Measurements from ENCODE around the gene STAT6. TPM values are rescaled to one million over a fixed set of nuclear protein-coding genes. Genes with fewer than 3 reads are reported as not detected.
A peak's percentile ranks its signal among the peaks of the same experiment; 100 is the strongest.

STAT6 gene, protein sequence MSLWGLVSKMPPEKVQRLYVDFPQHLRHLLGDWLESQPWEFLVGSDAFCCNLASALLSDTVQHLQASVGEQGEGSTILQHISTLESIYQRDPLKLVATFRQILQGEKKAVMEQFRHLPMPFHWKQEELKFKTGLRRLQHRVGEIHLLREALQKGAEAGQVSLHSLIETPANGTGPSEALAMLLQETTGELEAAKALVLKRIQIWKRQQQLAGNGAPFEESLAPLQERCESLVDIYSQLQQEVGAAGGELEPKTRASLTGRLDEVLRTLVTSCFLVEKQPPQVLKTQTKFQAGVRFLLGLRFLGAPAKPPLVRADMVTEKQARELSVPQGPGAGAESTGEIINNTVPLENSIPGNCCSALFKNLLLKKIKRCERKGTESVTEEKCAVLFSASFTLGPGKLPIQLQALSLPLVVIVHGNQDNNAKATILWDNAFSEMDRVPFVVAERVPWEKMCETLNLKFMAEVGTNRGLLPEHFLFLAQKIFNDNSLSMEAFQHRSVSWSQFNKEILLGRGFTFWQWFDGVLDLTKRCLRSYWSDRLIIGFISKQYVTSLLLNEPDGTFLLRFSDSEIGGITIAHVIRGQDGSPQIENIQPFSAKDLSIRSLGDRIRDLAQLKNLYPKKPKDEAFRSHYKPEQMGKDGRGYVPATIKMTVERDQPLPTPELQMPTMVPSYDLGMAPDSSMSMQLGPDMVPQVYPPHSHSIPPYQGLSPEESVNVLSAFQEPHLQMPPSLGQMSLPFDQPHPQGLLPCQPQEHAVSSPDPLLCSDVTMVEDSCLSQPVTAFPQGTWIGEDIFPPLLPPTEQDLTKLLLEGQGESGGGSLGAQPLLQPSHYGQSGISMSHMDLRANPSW
- polyA plus RNA-seq (ENCODE audit: insufficient read length in 4 of 4): 100 to 1,000 TPM in 1 of 4 donors, 10 to 100 TPM in 3; 88.9 to 114 (median 98.0) TPM

DNA sequence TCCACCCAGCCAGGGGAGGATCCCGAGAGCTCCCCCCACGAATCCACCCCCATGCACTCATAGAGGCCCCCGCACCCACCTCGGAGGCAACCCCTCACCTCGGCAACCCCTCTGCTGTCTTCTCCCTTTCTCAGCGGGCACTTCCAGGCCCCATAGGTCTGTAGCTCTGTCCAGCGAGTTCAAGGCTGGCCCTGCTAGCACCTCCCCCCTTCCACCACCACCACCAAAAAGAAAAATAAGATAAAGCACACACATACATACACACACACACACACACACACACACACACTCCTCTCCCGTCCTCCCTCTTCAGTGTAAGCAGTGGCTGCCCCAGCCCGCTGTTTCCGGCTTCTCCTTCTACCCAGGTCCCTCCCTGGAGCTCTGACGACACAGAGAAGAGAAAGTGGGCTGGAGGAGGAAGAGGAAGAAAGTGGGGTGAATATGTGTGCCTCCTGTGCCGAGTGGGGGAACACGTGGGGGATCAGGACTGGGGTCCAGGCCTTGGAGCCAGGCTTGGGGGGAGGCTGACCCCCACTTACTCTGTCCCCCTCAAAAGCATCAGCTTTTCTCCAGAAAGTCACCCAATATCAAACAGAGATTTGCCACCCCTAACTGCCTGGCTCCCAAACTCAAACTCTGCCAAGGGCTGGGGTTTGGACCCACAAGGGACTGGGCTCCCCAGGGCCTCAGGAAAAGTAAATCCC, at the start of gene STAT6:
Gene STAT6 (minus strand): TSS at position 332 of the 704 bp plus-strand sequence. CDS start 3,084 bp downstream, outside the sequence.
- peak in 2 of 4 donors; percentile 56 to 74 for DNase-seq (ENCODE audit: low read depth in 4 of 4, low spot score in 3 of 4)

DNA sequence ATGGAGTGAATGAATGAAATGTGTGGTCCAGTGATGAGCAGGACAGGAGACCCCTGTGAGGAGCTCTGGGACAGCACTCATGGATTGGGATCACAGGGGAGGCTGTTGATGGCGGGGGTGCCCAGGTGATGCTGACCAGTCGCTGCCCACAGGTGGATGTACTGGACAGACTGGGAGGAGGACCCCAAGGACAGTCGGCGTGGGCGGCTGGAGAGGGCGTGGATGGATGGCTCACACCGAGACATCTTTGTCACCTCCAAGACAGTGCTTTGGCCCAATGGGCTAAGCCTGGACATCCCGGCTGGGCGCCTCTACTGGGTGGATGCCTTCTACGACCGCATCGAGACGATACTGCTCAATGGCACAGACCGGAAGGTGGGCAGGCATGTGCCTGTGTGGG, 49.6 kb upstream of the STAT6 start:
- DNase-seq (ENCODE audit: low read depth in 4 of 4, low spot score in 3 of 4): no peak

DNA sequence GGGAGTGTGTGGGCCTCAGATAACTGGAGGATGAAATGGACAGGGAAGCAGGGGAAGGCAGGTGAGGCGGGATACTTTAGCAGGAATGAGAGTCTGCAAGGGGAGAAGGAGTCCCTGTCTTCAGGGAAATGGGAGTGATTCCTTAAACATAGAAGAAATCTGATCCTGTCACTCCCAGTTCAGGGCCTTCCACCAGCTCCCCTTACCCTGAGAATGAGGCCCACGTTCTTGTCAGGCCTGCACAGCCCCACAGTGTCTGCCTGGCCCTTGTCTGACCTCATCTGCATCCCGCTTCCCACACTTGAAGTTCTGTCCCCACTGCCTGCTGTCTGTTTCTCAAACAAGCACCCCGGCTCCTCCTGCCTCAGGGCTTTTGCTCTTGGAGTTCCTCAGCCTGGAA, 48.9 kb upstream of the STAT6 start:
- DNase-seq (ENCODE audit: low read depth in 4 of 4, low spot score in 3 of 4): no peak

DNA sequence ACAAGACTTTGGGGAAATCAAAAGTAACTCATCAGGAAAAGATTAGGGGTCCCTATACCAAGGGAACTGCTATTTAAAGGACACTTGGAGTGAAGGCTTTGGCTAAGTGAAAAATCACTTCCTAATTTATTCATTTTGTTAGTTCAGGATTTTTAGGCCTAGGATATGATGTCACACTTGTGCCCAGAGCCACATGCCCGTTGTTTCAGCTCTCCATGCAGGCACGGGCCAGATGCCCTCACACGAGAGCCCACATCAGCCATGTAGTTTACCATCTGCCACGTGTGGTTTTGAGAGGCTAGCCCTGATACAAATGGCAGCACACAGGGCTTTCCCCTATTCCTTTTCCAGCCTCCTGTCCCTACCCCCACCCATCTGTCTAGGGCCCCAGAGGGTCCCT, 48.1 kb upstream of the STAT6 start:
- no peak for DNase-seq (ENCODE audit: low read depth in 4 of 4, low spot score in 3 of 4)

DNA sequence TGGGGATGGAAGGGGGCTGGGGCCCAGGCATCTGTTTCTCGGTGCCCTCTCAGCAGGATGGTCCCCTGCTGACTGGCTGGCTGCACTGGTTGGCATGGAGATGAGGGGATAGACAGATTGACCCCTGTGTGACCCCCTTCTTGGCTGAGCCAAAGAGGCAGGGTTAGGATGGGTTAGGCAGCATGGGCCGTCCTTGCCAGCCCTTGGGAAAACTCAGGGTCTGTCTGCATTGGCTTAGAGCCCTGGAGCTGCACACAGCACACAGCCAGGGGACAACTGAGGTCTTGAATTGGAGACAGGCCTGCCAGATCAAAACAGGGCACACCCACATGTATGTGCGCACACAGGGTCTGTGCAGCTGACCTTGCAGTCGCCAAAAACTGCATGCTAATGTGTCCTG, 47.5 kb upstream of the STAT6 start:
- no peak for DNase-seq (ENCODE audit: low read depth in 4 of 4, low spot score in 3 of 4)

DNA sequence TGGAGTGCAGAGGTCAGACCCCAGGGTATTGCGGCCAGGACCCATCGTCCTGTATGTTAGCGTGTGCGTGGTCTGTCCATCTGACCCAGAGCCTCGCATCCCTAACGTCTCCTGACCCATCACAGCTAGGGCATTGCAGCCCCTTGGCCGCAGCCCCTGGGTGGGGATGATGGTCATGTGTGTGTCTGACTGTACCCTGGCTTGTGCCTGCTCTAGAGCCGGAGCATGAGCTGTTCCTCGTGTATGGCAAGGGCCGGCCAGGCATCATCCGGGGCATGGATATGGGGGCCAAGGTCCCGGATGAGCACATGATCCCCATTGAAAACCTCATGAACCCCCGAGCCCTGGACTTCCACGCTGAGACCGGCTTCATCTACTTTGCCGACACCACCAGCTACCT, 47.0 kb upstream of the STAT6 start:
- DNase-seq (ENCODE audit: low read depth in 4 of 4, low spot score in 3 of 4): no peak

DNA sequence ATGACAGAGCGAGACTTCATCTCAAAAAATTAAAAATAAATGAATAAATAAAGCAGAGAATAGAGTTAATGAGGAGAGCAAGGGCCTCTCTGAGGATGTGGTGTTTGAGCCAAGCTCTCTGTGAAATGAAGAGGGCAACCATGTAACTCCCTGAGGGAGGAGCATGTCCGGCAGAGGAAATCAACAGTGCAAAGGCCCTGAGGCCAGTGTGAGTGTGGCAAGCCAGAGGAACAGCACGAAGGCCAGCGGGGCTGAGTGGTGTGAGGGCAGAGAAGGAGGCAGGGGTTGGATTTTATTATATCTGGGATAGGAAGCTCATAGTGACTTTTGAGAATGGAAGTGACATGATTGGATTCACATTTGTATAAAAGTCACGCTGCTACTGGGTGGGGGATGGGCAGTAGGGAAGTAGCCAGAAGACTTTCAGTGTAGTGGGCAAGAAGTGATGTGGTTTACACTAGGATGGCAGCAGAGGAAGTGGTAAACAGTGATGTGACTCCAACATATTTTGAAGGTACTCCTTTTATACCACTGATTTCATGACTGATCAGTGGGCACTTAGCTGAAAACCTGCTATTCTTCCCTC, 46.5 kb upstream of the STAT6 start:
- no peak for DNase-seq (ENCODE audit: low read depth in 4 of 4, low spot score in 3 of 4)

DNA sequence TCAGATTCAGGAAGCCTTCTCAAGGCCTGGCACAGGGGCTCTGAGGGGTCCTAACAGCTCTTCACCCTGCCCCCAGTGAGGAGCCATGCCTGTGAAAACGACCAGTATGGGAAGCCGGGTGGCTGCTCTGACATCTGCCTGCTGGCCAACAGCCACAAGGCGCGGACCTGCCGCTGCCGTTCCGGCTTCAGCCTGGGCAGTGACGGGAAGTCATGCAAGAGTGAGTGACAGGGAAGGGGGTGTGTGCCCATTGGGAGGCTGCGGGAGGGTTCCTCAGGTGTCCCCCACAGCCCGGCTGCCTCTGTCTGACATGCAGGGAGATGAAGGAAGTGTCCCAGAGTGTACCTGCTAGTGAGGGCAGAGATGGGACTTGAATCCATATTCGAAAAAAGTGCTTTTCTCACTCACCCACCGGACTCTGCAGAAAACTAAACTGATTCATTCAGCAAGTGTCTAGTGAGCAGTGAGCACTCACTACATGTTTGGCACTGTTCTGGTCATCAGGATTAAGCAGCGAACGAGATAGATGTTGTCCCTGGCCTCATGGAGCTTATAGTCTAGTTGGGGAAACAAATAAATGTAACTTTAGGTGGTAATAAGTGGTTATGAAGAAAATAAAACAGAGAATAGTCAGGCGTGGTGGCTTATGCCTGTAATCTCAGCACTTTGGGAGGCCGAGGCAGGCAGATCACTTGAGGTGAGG, 45.7 kb upstream of the STAT6 start:
- no peak for DNase-seq (ENCODE audit: low read depth in 4 of 4, low spot score in 3 of 4)

DNA sequence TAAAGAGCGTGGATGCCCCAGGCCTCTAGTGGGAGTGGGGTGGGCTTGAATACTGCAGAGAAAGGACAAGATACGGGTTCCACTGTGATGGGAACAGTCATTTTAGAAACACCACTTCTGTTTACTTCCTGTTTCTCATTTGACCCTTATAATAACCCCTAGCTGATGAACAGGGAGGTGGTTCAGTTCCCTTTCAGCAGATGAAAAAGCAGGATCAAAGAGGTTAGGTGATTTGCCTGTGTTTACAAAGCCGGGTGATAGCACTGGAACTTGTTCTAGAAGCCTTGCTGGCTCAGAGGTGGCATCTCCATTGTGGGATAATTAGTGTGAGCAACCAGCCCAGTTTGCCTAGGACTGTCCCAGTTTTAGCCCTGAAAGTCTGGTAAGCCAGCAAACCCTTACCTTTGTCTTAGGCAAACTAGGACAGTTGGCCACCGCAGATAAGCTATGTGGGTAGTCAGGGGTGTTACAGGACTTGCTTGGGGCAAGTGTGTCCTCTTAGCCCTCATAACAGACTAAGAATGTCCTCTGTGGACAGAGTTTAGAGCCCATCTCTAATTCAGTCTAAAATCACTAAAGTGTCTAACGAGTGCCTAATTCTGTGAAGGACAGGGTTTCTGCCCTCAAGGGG, 43.8 kb upstream of the STAT6 start:
- DNase-seq (ENCODE audit: low read depth in 4 of 4, low spot score in 3 of 4): no peak

DNA sequence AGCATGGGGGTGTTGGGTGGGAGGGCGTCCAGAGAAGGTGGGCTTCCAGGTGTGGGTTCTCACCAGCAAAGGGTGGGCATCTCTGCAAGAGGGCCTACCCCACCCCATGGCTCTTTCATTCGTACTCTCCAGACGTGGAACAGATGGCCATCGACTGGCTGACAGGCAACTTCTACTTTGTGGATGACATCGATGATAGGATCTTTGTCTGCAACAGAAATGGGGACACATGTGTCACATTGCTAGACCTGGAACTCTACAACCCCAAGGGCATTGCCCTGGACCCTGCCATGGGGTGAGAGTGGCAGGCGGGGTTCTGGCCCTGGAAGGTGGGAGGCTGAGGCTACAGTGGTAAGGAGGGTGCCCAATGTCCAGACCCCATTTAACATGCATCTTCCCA, 42.9 kb upstream of the STAT6 start:
- no peak for DNase-seq (ENCODE audit: low read depth in 4 of 4, low spot score in 3 of 4)

DNA sequence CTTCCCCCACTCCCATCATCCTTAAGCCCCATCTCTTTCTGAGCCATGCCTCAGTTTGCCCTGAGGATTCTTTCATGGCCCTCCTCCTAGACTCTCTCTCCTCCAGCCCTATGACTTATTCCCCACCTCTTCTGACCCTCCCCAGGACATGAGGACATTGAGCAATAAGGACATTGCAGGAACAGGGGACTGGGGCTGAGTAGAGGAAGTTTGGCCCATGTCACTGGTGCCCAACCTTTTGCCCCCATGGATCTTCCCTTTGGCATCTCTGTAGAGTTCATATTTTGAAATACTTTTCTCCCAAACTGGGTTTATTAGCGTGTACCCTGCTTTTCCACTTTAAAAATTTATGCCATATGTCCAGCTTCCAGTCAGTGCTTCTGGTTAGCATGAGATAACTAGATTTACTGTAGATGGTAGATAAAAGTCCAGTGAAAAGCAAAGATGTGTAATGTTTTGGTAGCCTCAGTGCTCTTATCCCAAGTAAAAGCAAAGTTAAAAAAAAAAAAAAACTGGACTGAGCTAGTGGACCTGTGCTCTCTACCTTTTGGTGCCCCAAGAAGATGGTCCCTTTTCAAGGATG, 42.3 kb upstream of the STAT6 start:
- no peak for DNase-seq (ENCODE audit: low read depth in 4 of 4, low spot score in 3 of 4)

DNA sequence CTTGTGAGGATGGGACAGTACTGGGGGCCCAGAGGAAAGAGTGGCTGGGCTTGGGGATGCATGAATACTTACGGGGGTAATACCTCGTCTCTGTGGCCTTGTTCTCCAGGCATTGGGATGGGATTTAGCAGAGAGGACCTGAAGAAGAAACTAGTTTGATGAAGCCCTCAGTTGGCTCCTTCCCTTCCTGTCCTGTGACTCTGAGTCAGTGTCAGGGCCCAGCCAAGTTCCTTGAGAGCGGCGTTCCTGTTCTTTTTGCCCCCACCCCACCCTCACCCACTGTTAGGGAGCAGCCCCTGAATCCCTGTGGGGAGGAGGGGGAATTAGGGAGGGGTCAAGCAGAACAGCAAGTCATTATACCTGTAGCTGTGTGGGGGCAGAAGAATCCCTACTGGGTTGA, 41.5 kb upstream of the STAT6 start:
- DNase-seq (ENCODE audit: low read depth in 4 of 4, low spot score in 3 of 4): no peak

DNA sequence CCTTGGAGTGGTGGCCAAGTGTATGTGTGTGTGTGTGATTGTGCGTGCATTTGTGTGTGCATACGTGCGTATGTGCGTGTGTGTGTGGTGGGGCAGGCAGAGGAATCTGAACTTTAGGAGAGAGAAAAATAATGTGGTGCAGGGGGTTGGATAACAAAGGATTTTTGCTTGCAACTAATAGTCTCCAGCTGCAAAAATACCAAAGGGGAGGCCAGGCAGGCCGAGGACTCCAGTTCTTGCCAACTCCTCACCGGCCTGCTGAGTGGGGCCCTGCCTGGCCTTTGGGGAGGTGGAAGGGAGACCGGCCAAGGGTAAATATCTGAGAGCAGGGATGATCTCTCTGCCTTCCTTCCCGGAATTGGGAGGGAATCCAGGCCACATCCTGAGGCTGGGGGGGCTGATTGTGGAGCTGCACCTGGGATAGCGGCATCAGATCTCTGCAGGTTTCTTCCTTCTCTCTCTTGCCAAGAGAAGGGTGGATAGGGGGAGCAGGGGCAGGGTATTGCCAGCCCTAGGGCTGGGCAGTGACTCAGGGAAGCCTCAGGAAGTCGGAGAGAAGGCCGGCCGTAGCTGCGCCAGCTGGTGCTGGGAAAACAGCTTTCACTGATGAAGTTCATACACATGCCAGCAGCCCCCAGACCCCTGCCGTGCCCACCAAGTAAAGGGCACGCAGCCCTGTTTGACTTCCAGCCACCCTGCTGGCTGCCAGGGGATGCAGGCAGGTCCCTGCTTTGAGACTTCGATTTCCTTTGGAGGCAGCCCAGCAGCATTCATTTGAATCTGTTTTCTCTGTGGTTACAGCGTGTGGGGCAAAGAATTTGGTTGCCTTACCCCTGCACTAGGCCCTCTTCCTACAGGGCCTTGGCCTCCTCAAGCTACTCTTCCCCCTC, 40.8 kb upstream of the STAT6 start:
- no peak for DNase-seq (ENCODE audit: low read depth in 4 of 4, low spot score in 3 of 4)

DNA sequence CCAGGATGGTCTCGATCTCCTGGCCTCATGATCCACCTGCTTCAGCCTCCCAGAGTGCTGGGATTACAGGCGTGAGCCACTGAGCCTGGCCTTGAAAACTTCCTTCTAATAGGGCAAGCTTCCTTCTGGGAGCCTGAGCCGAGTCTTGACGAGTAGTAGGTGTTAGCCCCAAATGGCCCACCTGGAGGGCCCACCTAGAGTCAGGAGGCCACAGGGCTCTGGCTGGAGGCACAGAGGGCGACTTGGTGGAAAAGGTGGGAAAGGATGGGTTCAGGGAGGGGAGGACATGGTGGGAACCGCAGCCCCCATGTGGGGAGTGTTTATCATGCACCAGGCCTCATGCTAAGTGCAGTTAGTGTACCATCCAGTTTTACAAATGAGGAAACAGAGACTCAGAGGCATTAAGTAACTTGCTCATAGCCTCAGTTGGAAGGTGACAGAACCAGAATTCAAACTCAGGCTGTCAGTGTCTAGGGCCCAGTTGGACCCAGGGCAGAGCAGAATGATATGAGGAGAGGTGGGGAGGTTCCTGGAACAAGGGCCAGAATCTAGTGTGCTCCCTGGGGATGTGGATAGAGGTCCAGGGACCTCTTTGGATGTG, 39.3 kb upstream of the STAT6 start:
- no peak for DNase-seq (ENCODE audit: low read depth in 4 of 4, low spot score in 3 of 4)

DNA sequence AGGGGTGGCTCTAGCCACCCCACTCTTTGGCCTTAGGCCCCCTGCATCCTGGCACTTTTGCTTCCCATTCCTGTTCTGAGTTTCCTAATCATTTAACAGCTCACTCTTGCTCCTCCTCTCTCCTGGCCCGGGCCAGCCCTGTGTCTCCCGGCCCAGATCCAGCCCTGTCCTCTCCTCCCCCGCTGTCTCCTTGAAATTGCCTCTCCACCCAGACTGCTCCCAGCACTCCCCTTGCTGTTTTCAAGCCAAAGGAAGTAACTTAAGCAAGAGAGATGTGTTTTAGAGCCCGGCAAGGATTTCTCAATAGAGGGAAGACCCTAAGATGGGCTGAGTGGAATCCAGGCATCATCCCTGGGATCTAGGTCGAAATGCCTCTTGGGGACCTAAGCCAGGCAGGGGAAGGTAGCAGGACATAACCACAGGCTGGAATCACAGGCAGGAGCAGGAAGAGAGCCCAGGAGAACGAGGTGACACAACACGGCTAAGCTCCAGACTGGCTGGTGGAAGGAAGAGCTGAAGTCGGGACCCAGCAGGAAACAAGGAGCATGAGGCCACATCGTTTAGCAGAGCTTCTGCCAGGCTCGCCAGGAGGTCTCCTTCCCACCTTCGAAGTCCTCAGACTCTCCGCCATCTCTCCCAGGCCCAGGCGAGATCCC, 38.2 kb upstream of the STAT6 start:
- no peak for DNase-seq (ENCODE audit: low read depth in 4 of 4, low spot score in 3 of 4)

DNA sequence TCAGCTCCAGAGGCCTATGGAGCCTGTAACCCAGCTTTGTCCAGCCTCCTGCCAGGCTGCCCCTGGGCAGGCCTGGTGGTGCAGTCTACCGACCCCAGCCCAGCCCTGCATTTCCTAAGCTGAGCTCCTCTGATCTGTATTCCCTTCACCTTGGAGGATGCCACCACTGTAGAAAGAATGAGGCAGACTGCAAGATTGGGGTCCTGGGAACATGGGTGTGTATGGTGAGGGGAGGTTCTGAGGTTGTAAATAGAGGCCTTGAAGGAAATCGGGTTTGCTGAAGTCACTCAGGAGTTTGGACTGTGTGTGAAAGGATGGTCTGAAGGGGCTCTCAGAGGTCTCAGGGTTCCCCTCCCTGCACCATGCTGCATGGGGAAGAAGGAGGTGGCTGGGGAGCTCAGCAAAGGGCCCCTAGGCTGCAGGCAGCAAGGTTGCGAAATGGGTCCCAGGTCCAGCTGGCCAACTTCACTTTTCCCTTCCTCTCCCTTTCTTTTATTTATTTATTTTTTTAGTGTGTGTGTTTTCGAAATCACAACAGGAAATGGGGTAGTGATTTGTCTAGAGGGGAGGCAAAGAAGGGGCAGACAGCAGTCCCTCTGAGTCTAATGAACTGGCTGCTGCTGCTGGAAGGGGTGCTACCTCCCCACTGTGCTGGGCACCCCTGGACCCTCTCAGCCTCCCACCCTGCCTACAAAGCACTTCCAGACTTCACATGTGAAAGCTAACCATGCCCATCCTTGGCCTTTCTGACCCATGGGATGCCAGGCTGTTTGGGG, 37.5 kb upstream of the STAT6 start:
- no peak for DNase-seq (ENCODE audit: low read depth in 4 of 4, low spot score in 3 of 4)
